DND-41 (cell line): Measurements from ENCODE around the gene PTPN9.

Source experiments
- CTCF ChIP-seq: IDR thresholded peaks from 2 replicates; pipeline ENCODE4 v1.5.1; 2012; ENCODE audit warnings: borderline replicate concordance, low read length, moderate library complexity, mild to moderate bottlenecking; ENCODE audit not compliant: poor library complexity, severe bottlenecking; ENCODE audit errors: extremely low read depth
- EZH2 ChIP-seq: IDR thresholded peaks from 3 replicates; pipeline ENCODE4 v1.6.1; 2012; ENCODE audit warnings: borderline replicate concordance, low read depth, mild to moderate bottlenecking, moderate library complexity, low read length, inconsistent platforms; ENCODE audit not compliant: severe bottlenecking

- no peak for TF ChIP-seq CTCF
- TF ChIP-seq EZH2, result no peak
Measured at GRCh38 chr15:75530169-75530568, 48.9 kb downstream of the PTPN9 start.
